Central memory CD8-positive, alpha-beta T cell (primary cell): ENCODE results near the gene TMEM63B.
A peak's percentile ranks its signal among the peaks of the same experiment; 100 is the strongest.

ENCODE experiments used
- ATAC-seq: fragments of 150-1000 bp; cut with Tn5 transposase; replicated peaks from 2 replicates; pipeline ENCODE4 v1.10.0; 2022; ENCODE audit warnings: mild to moderate bottlenecking, moderate FRiP score, moderate number of reproducible peaks; ENCODE audit not compliant: poor library complexity, severe bottlenecking; ENCODE audit errors: extremely low read depth
- DNase-seq, 2 donors: peaks; one replicate each; pipeline ENCODE4 v3.0.0; 2021; ENCODE audit warnings: low spot score in 2 of 2
- H3K27ac Mint-ChIP-seq: one replicate; pipeline ENCODE4 v1.8.0; 2022; ENCODE audit warnings: low read depth, mild to moderate bottlenecking, moderate library complexity, mixed read lengths
- H3K27me3 Mint-ChIP-seq: one replicate; pipeline ENCODE4 v1.8.0; 2022; ENCODE audit warnings: mixed read lengths
- H3K36me3 Mint-ChIP-seq: one replicate; pipeline ENCODE4 v1.8.0; 2022; ENCODE audit warnings: mild to moderate bottlenecking, moderate library complexity, mixed read lengths; ENCODE audit not compliant: insufficient read depth
- H3K4me1 Mint-ChIP-seq: one replicate; pipeline ENCODE4 v1.8.0; 2022; ENCODE audit warnings: mixed read lengths
- H3K4me3 Mint-ChIP-seq: one replicate; pipeline ENCODE4 v1.8.0; 2022; ENCODE audit warnings: mild to moderate bottlenecking, moderate library complexity, mixed read lengths
- H3K9me3 Mint-ChIP-seq: one replicate; pipeline ENCODE4 v1.8.0; 2022; ENCODE audit warnings: mixed read lengths

TMEM63B gene

DNA sequence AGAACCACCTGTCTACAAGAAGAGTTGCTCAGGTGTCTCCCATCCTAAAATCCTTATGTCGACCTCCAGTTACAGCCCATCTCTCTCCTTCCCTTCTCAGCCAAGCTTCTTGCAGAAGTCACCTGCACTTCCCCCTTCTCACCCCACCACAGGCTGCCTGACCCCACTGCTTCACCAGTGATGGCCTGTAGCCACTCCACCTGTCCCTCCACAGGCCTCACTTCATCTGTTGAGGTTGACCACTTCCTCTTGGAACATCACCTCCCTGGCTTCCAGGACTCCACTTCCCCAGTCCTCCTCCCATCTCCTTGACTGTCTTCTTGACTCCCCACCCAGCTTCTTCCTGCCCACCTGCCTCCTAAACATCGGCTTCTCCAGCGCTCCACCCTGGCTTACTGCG is 25.5 kb upstream of the TMEM63B start:
- Mint-ChIP-seq H3K4me1 (peaks cover 17% of the 10 kb centered on the region), H3K9me3 (no peaks in the 10 kb centered on the region), H3K36me3 (peaks cover 9% of the 10 kb centered on the region), H3K27me3 (no peaks in the 10 kb centered on the region), H3K27ac (peak overlapping the region; percentile 19), H3K4me3 (no peak overlapping the region)
- DNase-seq: no peak
- ATAC-seq: no peak

DNA sequence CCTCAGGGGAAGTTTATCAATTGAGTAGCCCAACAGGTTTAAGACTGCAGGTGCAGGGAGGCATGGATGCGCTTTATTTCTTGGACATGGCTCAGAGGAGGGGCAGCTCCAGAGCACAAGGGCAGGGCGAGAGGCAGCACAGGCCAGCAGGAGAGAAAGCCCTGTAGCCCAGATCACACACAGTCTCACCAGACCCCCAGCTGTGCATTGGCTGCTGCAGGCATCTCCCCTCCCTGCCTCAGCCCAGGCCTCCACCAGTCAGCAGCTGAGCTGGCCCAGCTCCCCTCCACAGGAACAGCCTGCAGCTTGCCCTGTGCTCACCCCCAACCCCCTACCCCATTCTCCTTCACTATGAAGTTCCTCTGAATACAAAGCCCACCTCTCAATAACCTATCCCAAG is 24.8 kb upstream of the TMEM63B start:
- H3K27ac Mint-ChIP-seq: no peak overlapping the region
- DNase-seq: no peak
- no peaks in the 10 kb centered on the region for H3K27me3 Mint-ChIP-seq
- no peaks in the 10 kb centered on the region for H3K9me3 Mint-ChIP-seq
- H3K36me3 Mint-ChIP-seq: peaks cover 9% of the 10 kb centered on the region
- no peak for ATAC-seq
- H3K4me1 Mint-ChIP-seq: peaks cover 15% of the 10 kb centered on the region
- H3K4me3 Mint-ChIP-seq: no peak overlapping the region

- no peak for ATAC-seq
- H3K27me3 Mint-ChIP-seq: no peaks in the 10 kb centered on the region
- peaks cover 15% of the 10 kb centered on the region for H3K4me1 Mint-ChIP-seq
- no peak overlapping the region for H3K27ac Mint-ChIP-seq
- peaks cover 12% of the 10 kb centered on the region for H3K36me3 Mint-ChIP-seq
- no peaks in the 10 kb centered on the region for H3K9me3 Mint-ChIP-seq
- no peak for DNase-seq
- H3K4me3 Mint-ChIP-seq: no peak overlapping the region
Measured at GRCh38 chr6:44104481-44105021, 22.8 kb upstream of the TMEM63B start.

DNA sequence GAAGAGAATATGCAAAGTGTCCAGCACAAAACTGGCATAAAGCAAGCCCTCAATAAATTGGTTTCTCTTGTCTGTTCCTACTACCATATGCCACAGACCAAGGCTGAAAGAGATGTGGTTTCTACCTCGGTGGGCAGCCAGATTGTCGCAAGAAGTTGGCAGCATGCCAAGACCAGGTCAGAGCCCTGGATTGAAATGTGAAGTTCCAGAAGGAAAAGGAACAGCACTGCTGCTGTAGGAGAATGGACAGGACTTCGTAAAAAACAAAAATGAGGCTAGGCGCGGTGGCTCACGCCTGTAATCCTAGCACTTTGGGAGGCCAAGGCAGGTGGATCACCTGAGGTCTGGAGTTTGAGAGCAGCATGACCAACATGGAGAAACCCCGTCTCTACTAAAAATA is 22.2 kb upstream of the TMEM63B start:
- H3K27ac Mint-ChIP-seq: no peak overlapping the region
- DNase-seq: no peak
- H3K4me3 Mint-ChIP-seq: no peak overlapping the region
- no peaks in the 10 kb centered on the region for H3K9me3 Mint-ChIP-seq
- ATAC-seq: no peak
- H3K27me3 Mint-ChIP-seq: no peaks in the 10 kb centered on the region
- peaks cover 16% of the 10 kb centered on the region for H3K36me3 Mint-ChIP-seq
- H3K4me1 Mint-ChIP-seq: peaks cover 21% of the 10 kb centered on the region

GRCh38 chr6:44105993-44106740 is 21.2 kb upstream of the TMEM63B start:
- DNase-seq (no peak), ATAC-seq (no peak)
- H3K36me3 Mint-ChIP-seq: peaks cover 20% of the 10 kb centered on the region
- no peaks in the 10 kb centered on the region for H3K27me3 Mint-ChIP-seq
- peak overlapping the region; percentile 47 for H3K27ac Mint-ChIP-seq
- no peak overlapping the region for H3K4me3 Mint-ChIP-seq
- no peaks in the 10 kb centered on the region for H3K9me3 Mint-ChIP-seq
- peaks cover 26% of the 10 kb centered on the region for H3K4me1 Mint-ChIP-seq

- peaks cover 31% of the 10 kb centered on the region for H3K4me1 Mint-ChIP-seq
- no peak overlapping the region for H3K27ac Mint-ChIP-seq
- ATAC-seq: no peak
- H3K4me3 Mint-ChIP-seq: no peak overlapping the region
- peaks cover 20% of the 10 kb centered on the region for H3K36me3 Mint-ChIP-seq
- H3K27me3 Mint-ChIP-seq: no peaks in the 10 kb centered on the region
- no peaks in the 10 kb centered on the region for H3K9me3 Mint-ChIP-seq
- DNase-seq: no peak
Measured at GRCh38 chr6:44107017-44107416, 20.3 kb upstream of the TMEM63B start.

DNA sequence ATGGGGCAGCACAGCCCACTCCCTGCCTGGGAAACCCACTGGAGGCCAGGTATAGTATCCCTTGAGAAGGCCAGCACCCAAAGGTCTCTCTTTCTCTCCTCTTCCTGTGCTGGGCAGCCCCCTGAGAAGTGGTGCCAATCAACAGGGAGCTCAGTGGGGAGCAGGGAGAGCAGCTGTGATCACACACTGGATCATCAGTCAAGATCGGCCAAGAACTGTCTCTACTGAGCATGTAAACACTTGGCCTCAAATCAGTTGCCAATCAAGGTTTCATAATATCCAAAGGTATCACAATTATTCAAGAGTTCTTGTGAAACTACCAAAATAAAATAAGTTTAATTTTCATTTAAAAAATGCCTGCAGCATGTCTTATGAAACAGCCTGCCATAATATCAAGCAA is 18.9 kb upstream of the TMEM63B start:
- Mint-ChIP-seq H3K9me3 (no peaks in the 10 kb centered on the region), H3K27ac (peak overlapping the region; percentile 25), H3K4me3 (no peak overlapping the region), H3K27me3 (no peaks in the 10 kb centered on the region), H3K36me3 (peaks cover 25% of the 10 kb centered on the region), H3K4me1 (peaks cover 21% of the 10 kb centered on the region)
- DNase-seq (no peak), ATAC-seq (no peak)

GRCh38 chr6:44109212-44109611 is 18.1 kb upstream of the TMEM63B start:
- peaks cover 21% of the 10 kb centered on the region for H3K4me1 Mint-ChIP-seq
- no peaks in the 10 kb centered on the region for H3K9me3 Mint-ChIP-seq
- H3K27ac Mint-ChIP-seq: peak overlapping the region; percentile 25
- H3K27me3 Mint-ChIP-seq: no peaks in the 10 kb centered on the region
- ATAC-seq (no peak), DNase-seq (no peak)
- peaks cover 26% of the 10 kb centered on the region for H3K36me3 Mint-ChIP-seq
- no peak overlapping the region for H3K4me3 Mint-ChIP-seq

DNA sequence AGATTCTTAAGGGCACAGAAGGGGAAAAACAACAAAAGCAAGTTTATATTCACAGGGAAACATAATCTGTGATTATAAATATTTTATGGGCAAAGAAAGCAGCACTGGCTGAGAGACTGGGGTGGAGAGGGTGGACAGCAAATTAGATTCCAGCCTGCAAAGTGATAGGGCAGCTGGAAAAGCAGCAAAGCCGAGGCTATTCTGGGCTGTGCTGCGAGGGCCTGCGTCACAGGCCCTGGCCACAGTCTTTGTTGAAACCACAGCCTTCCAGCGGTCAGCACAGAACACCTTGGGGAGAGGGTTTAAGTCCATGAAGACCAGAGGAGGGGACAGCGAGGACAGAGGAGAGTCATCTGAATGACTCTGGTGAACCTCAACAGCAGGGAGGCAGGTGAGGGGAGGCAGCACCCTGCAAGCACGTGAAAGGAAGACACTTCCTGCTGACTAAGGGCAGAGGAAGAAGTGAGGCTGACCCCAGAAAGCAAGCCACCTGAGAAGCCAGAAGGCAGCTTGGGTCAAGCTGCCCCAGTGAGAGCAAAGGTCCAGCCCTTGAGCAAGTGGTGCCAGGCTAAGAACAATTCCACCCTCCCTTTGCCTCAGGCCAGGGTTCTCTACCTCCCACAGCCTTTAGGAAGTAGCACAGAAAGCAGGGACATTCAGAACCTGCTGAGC is 17.2 kb upstream of the TMEM63B start:
- Mint-ChIP-seq H3K9me3 (no peaks in the 10 kb centered on the region), H3K36me3 (peaks cover 26% of the 10 kb centered on the region), H3K27me3 (no peaks in the 10 kb centered on the region), H3K27ac (no peak overlapping the region), H3K4me3 (no peak overlapping the region), H3K4me1 (peaks cover 21% of the 10 kb centered on the region)
- no peak for ATAC-seq
- no peak for DNase-seq

DNA sequence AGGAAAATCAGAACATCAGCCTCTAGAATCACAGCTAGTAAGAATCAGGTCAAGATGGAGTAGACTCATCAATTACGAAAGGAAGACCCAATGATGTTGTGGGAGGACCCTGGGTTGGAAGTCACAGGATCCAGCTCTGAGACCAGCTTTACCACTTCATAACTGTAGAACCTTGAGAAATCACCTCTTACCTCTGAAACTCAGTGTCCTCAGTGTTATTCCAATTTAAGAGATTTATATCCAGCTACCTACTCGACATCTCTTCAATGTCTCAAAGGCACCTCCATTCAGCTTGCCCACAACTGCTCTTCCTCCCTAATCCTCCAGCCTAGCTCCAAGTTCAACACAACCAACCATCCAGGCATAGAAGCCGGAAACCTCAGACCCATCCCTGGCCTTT is 16.4 kb upstream of the TMEM63B start:
- Mint-ChIP-seq H3K4me1 (peaks cover 27% of the 10 kb centered on the region), H3K27ac (no peak overlapping the region), H3K36me3 (peaks cover 27% of the 10 kb centered on the region), H3K27me3 (no peaks in the 10 kb centered on the region), H3K4me3 (no peak overlapping the region), H3K9me3 (no peaks in the 10 kb centered on the region)
- ATAC-seq (no peak), DNase-seq (no peak)

- no peak overlapping the region for H3K4me3 Mint-ChIP-seq
- peak overlapping the region; percentile 68 for H3K27ac Mint-ChIP-seq
- DNase-seq (no peak), ATAC-seq (no peak)
- H3K36me3 Mint-ChIP-seq: peaks cover 26% of the 10 kb centered on the region
- no peaks in the 10 kb centered on the region for H3K27me3 Mint-ChIP-seq
- H3K4me1 Mint-ChIP-seq: peaks cover 34% of the 10 kb centered on the region
- H3K9me3 Mint-ChIP-seq: no peaks in the 10 kb centered on the region
Measured at GRCh38 chr6:44111434-44112417, 15.6 kb upstream of the TMEM63B start.

DNA sequence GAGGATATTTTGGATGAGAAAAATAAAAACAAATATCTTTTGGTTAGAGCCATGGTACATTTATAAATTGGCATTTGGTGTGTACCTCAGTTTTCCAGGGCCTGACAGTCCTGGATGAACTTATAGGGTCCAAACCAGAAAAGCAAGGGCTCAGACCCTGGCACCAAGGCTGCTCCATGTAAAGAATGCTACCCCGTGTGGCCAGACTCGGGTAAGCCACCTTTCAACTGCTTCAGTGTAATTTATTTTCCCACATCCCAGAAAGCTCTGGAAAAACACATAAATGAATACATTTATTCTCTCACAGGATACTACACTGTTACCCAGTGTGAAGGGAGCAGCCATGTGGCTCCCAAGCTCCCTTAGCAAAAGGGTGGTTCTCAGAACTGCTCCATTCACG is 13.9 kb upstream of the TMEM63B start:
- H3K9me3 Mint-ChIP-seq: no peaks in the 10 kb centered on the region
- peaks cover 49% of the 10 kb centered on the region for H3K4me1 Mint-ChIP-seq
- peaks cover 25% of the 10 kb centered on the region for H3K36me3 Mint-ChIP-seq
- ATAC-seq: no peak
- no peak overlapping the region for H3K27ac Mint-ChIP-seq
- no peak overlapping the region for H3K4me3 Mint-ChIP-seq
- DNase-seq: no peak
- H3K27me3 Mint-ChIP-seq: no peaks in the 10 kb centered on the region
